K562 (cell line): Measurements from ENCODE around the gene ATP2A3. TPM values are rescaled to one million over a fixed set of nuclear protein-coding genes. Genes with fewer than 3 reads are reported as not detected.
A peak's percentile ranks its signal among the peaks of the same experiment; 100 is the strongest.

ENCODE experiments used
- ATAC-seq: fragments of 200-7000 bp; cut with Tn5 transposase; 3 replicates; pipeline ENCODE4 v1.9.1; 2020; ENCODE audit warnings: moderate library complexity
- BruUV-seq: library from RNA; stranded (reverse); fragments of 400-500 nt; replicated peaks from 2 replicates; lab custom pipeline; 2021; lab: Mats Ljungman, UMichigan
- CTCF ChIA-PET: fragments of 300-600 bp; formaldehyde crosslinking; extraction: SDS; loops from one replicate; lab custom pipeline; 2021; ENCODE audit warnings: low intra/inter-chr PET ratio; lab: Yijun Ruan, JAX
- POLR2A ChIA-PET: fragments of 300-600, 350-650 bp; sonication (Branson Sonifier 250); formaldehyde crosslinking; extraction: SDS; loops from one replicate; lab custom pipeline; 2021; ENCODE audit warnings: antibody characterized with exemption, inconsistent platforms; lab: Yijun Ruan, JAX
- DNase-seq, 4 experiments: peaks; one replicate each; pipeline versions ENCODE4 v3.0.0 to v3.0.0-alpha.2; 2011 to 2018; ENCODE audit warnings: low spot score in 3 of 4, mixed read lengths in 3 of 4; ENCODE audit errors: extremely low read depth in 1 of 4
- FAIRE-seq: peaks from 2 replicates; lab custom pipeline; 2011; peaks lifted over from hg19 to GRCh38; lab: Jason Lieb, UNC
- H2AFZ ChIP-seq: 2 replicates; pipeline ENCODE4 v1.6.0; 2011; ENCODE audit warnings: low read depth, low read length, control low read depth, inconsistent platforms
- H3K27ac ChIP-seq: fragments of 200-600 bp; 3 replicates; pipeline ENCODE4 v1.8.0; 2011; ENCODE audit warnings: low read depth, mild to moderate bottlenecking, control low read depth, inconsistent platforms, low read length, moderate library complexity, mixed read lengths; ENCODE audit errors: extremely low read depth
- H3K27me3 ChIP-seq, 2 experiments: fragments of 300-600 bp in 1 of 2; 2 replicates in 1 of 2; 3 replicates in 1 of 2; pipeline versions ENCODE4 v1.6.0 to v1.8.0; 2011; ENCODE audit warnings: inconsistent platforms in 2 of 2, low read length in 2 of 2, mild to moderate bottlenecking in 1 of 2, mixed read lengths in 1 of 2, moderate library complexity in 1 of 2; ENCODE audit not compliant: control insufficient read depth in 2 of 2, insufficient read depth in 2 of 2
- H3K36me3 ChIP-seq: fragments of 300-600 bp; 3 replicates; pipeline ENCODE4 v1.8.0; 2011; ENCODE audit warnings: mild to moderate bottlenecking, low read length, inconsistent platforms; ENCODE audit not compliant: control insufficient read depth, insufficient read depth
- H3K4me1 ChIP-seq, 2 experiments: fragments of 200-600 bp in 1 of 2; replicated peaks in 1 of 2; 2 replicates in 1 of 2; 3 replicates in 1 of 2; pipeline versions ENCODE4 v1.5.1 to v1.8.0; 2011; ENCODE audit warnings: inconsistent platforms in 2 of 2, low read length in 2 of 2, mild to moderate bottlenecking in 1 of 2, mixed read lengths in 1 of 2, moderate library complexity in 1 of 2; ENCODE audit not compliant: control insufficient read depth in 2 of 2, insufficient read depth in 2 of 2
- H3K4me2 ChIP-seq: 2 replicates; pipeline ENCODE4 v1.6.1; 2011; ENCODE audit warnings: low read length, control low read depth, inconsistent platforms, mixed read lengths; ENCODE audit not compliant: insufficient read depth
- H3K4me3 ChIP-seq: fragments of 200-600 bp; sonication (generic), shearing (Covaris generic); 2 replicates; pipeline ENCODE4 v1.5.1; 2016; ENCODE audit warnings: control low read depth, inconsistent platforms
- H3K79me2 ChIP-seq: fragments of 200-600 bp; 3 replicates; pipeline ENCODE4 v1.8.0; 2011; ENCODE audit warnings: low read length, inconsistent platforms; ENCODE audit not compliant: control insufficient read depth, insufficient read depth
- H3K9ac ChIP-seq, 2 experiments: 2 replicates each; pipeline versions ENCODE4 v1.6.0 to v1.6.1; 2011; ENCODE audit warnings: low read depth in 2 of 2, low read length in 2 of 2, control low read depth in 1 of 2, inconsistent platforms in 1 of 2, mild to moderate bottlenecking in 1 of 2, mixed read lengths in 1 of 2; ENCODE audit not compliant: insufficient read depth in 1 of 2
- H3K9me1 ChIP-seq: one replicate; pipeline ENCODE4 v1.6.0; 2011; ENCODE audit warnings: inconsistent platforms, mild to moderate bottlenecking, low read length, moderate library complexity; ENCODE audit not compliant: control insufficient read depth, insufficient read depth
- H3K9me3 ChIP-seq: replicated peaks from 2 replicates; pipeline ENCODE4 v1.5.1; 2011; ENCODE audit warnings: low read depth, low read length, inconsistent platforms; ENCODE audit not compliant: control insufficient read depth, insufficient read depth
- H4K20me1 ChIP-seq: replicated peaks from 2 replicates; pipeline ENCODE4 v1.6.1; 2011; ENCODE audit warnings: low read length, inconsistent platforms, mixed read lengths; ENCODE audit not compliant: control insufficient read depth, insufficient read depth
- ARID1B ChIP-seq: fragments of 450-650 bp; IDR thresholded peaks from 2 replicates; pipeline ENCODE4 v1.6.1; 2016; ENCODE audit warnings: antibody characterized with exemption, mild to moderate bottlenecking, inconsistent platforms
- ARID2 ChIP-seq: fragments of 450-650 bp; IDR thresholded peaks from 2 replicates; pipeline ENCODE4 v1.6.1; 2017; ENCODE audit warnings: antibody characterized with exemption, mild to moderate bottlenecking
- BCOR ChIP-seq: fragments of 450-650 bp; IDR thresholded peaks from 2 replicates; pipeline ENCODE4 v1.6.1; 2016
- CBX3 ChIP-seq, 2 experiments: IDR thresholded peaks; 1 replicate in 1 of 2; 2 replicates in 1 of 2; pipeline ENCODE4 v1.6.1; 2012; ENCODE audit warnings: inconsistent platforms in 2 of 2, low read length in 2 of 2, borderline replicate concordance in 1 of 2, control low read depth in 1 of 2
- CXXC5 ChIP-seq: fragments of 250-450 bp; sonication (Bioruptor Pico); IDR thresholded peaks from 2 replicates; pipeline ENCODE4 v1.8.0; 2022; ENCODE audit warnings: inconsistent platforms, mild to moderate bottlenecking, moderate library complexity
- GATA2 ChIP-seq: sonication (generic); formaldehyde crosslinking; IDR thresholded peaks from 2 replicates; pipeline ENCODE4 v1.4.0; 2020; ENCODE audit warnings: mild to moderate bottlenecking, missing genetic modification reagents
- GTF2F1 ChIP-seq: IDR thresholded peaks from 2 replicates; pipeline ENCODE4 v1.6.1; 2011; ENCODE audit warnings: low read depth, low read length, improper control_type of control experiment
- KDM1A ChIP-seq, 2 experiments: fragments of 450-650 bp; IDR thresholded peaks; 2 replicates each; pipeline ENCODE4 v1.6.1; 2016; ENCODE audit warnings: mild to moderate bottlenecking in 2 of 2
- RBM25 ChIP-seq: fragments of 200-400 bp; formaldehyde crosslinking; IDR thresholded peaks from 2 replicates; pipeline ENCODE4 v1.6.1; 2018; ENCODE audit warnings: low read length, low read depth, moderate library complexity; ENCODE audit not compliant: severe bottlenecking
- WGBS: fragments of 100-300 bp; shearing (Covaris generic); methylation state at CpG from one replicate; pipeline ENCODE4 v1.1.6; 2016; ENCODE audit warnings: low coverage, mixed read lengths; ENCODE audit not compliant: insufficient coverage; ENCODE audit errors: missing lambda C conversion rate; 5-methylcytosine and 5-hydroxymethylcytosine counted together
- in situ Hi-C: fragments of 300-500 bp; cut with MboI; formaldehyde crosslinking; loops from 4 replicates; pipeline ENCODE4 v1.15.0; 2018; ENCODE audit warnings: inconsistent platforms, mixed read lengths
- intact Hi-C: fragments of 100-400 bp; cut with micrococcal nuclease; formaldehyde crosslinking; loops from 2 replicates; pipeline ENCODE4 v1.14.2; 2022
- polyA plus RNA-seq, 8 experiments: library from polyadenylated mRNA; depleted of rRNA in 4 of 8; stranded (reverse) in 5 of 8; unstranded in 3 of 8; fragments of >200 nt; fragmentation: Nextera tagmentation in 2 of 8; fragmentation: Illumina TruSeq in 1 of 8; extraction: Ambion mirVana in 2 of 8; extraction: Trizol in 1 of 8; gene quantifications; 2 replicates each; pipeline versions ENCODE4 v1.2.1 to v1.2.3, GENCODE V29; 2011 to 2014; ENCODE audit warnings: inconsistent platforms in 1 of 8, missing spikeins in 1 of 8
- total RNA-seq, 7 experiments: library from RNA; depleted of rRNA in 6 of 7; stranded (reverse); fragments of >200 nt in 6 of 7; fragmentation: Illumina TruSeq in 2 of 7; extraction: Trizol in 2 of 7; gene quantifications; 2 replicates each; pipeline versions ENCODE4 v1.2.1 to v1.2.3, GENCODE V29; 2011 to 2021; ENCODE audit warnings: low replicate concordance in 1 of 7
- TF ChIP-seq, protein P1 (sequence below): fragments of 450-650 bp; IDR thresholded peaks from 2 replicates; pipeline ENCODE4 v1.6.1; 2016; ENCODE audit warnings: mild to moderate bottlenecking
- TF ChIP-seq, protein P2 (sequence below): fragments of 250-450 bp; sonication (Bioruptor Pico); IDR thresholded peaks from 2 replicates; pipeline ENCODE4 v1.5.0; 2022; ENCODE audit warnings: mild to moderate bottlenecking
- TF ChIP-seq, protein P3 (sequence below): sonication (generic); formaldehyde crosslinking; IDR thresholded peaks from 2 replicates; pipeline ENCODE4 v1.4.0; 2020; ENCODE audit warnings: mild to moderate bottlenecking, missing genetic modification reagents
- TF ChIP-seq, protein P4 (sequence below): fragments of 250-450 bp; sonication (Bioruptor Pico); IDR thresholded peaks from 2 replicates; pipeline ENCODE4 v1.4.0; 2020; ENCODE audit warnings: mild to moderate bottlenecking, moderate library complexity

Gene ATP2A3
- total and polyA plus RNA-seq, 9 of the 15 experiments (the other 6 are each of a cell fraction or from before 2014, with no cell fraction given) = 0.65 to 103 (median 31.3) TPM

DNA sequence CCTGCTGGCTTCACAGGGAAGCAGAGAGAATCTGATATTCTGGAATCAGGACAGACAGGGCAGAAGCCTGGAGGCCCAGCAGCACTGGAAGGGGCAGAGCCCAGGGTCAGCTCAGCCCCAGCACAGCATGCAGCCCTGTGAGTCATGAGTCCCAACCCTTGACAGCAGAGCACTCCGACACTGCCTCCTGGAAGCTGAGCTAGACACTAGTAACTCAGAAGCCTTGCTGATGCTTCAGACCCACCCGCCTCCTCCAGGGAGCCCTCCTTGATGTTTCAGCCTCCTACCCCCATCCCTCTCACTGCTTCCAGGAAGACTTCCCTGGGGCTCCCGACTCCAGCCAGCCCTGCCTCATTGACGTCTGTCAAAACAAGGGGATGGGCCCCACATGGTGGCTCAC is 78.3 kb downstream of the ATP2A3 start:
- H3K4me1 ChIP-seq = peaks cover 17 to 43% of the 10 kb centered on the region in 2 experiments
- TF ChIP-seq GTF2F1 = no peak
- TF ChIP-seq, protein P1, sequence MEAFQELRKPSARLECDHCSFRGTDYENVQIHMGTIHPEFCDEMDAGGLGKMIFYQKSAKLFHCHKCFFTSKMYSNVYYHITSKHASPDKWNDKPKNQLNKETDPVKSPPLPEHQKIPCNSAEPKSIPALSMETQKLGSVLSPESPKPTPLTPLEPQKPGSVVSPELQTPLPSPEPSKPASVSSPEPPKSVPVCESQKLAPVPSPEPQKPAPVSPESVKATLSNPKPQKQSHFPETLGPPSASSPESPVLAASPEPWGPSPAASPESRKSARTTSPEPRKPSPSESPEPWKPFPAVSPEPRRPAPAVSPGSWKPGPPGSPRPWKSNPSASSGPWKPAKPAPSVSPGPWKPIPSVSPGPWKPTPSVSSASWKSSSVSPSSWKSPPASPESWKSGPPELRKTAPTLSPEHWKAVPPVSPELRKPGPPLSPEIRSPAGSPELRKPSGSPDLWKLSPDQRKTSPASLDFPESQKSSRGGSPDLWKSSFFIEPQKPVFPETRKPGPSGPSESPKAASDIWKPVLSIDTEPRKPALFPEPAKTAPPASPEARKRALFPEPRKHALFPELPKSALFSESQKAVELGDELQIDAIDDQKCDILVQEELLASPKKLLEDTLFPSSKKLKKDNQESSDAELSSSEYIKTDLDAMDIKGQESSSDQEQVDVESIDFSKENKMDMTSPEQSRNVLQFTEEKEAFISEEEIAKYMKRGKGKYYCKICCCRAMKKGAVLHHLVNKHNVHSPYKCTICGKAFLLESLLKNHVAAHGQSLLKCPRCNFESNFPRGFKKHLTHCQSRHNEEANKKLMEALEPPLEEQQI = no peak
- TF ChIP-seq ARID1B = no peak
- no peak for TF ChIP-seq CXXC5 (CRISPR knock-in tag)
- TF ChIP-seq ARID2 = no peak
- TF ChIP-seq, protein P2, sequence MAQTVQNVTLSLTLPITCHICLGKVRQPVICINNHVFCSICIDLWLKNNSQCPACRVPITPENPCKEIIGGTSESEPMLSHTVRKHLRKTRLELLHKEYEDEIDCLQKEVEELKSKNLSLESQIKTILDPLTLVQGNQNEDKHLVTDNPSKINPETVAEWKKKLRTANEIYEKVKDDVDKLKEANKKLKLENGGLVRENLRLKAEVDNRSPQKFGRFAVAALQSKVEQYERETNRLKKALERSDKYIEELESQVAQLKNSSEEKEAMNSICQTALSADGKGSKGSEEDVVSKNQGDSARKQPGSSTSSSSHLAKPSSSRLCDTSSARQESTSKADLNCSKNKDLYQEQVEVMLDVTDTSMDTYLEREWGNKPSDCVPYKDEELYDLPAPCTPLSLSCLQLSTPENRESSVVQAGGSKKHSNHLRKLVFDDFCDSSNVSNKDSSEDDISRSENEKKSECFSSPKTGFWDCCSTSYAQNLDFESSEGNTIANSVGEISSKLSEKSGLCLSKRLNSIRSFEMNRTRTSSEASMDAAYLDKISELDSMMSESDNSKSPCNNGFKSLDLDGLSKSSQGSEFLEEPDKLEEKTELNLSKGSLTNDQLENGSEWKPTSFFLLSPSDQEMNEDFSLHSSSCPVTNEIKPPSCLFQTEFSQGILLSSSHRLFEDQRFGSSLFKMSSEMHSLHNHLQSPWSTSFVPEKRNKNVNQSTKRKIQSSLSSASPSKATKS (CRISPR knock-in tag) = no peak
- 0 out of 4 replicates have a peak, but pooled peaks of 1 of the 2 experiments have one; percentile 17 for TF ChIP-seq KDM1A (IDR thresholded peaks at IDR 0.05)
- TF ChIP-seq, protein P3, sequence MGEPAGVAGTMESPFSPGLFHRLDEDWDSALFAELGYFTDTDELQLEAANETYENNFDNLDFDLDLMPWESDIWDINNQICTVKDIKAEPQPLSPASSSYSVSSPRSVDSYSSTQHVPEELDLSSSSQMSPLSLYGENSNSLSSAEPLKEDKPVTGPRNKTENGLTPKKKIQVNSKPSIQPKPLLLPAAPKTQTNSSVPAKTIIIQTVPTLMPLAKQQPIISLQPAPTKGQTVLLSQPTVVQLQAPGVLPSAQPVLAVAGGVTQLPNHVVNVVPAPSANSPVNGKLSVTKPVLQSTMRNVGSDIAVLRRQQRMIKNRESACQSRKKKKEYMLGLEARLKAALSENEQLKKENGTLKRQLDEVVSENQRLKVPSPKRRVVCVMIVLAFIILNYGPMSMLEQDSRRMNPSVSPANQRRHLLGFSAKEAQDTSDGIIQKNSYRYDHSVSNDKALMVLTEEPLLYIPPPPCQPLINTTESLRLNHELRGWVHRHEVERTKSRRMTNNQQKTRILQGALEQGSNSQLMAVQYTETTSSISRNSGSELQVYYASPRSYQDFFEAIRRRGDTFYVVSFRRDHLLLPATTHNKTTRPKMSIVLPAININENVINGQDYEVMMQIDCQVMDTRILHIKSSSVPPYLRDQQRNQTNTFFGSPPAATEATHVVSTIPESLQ (CRISPR knock-in tag) = no peak
- no peak for TF ChIP-seq GATA2 (CRISPR knock-in tag)
- TF ChIP-seq, protein P4, sequence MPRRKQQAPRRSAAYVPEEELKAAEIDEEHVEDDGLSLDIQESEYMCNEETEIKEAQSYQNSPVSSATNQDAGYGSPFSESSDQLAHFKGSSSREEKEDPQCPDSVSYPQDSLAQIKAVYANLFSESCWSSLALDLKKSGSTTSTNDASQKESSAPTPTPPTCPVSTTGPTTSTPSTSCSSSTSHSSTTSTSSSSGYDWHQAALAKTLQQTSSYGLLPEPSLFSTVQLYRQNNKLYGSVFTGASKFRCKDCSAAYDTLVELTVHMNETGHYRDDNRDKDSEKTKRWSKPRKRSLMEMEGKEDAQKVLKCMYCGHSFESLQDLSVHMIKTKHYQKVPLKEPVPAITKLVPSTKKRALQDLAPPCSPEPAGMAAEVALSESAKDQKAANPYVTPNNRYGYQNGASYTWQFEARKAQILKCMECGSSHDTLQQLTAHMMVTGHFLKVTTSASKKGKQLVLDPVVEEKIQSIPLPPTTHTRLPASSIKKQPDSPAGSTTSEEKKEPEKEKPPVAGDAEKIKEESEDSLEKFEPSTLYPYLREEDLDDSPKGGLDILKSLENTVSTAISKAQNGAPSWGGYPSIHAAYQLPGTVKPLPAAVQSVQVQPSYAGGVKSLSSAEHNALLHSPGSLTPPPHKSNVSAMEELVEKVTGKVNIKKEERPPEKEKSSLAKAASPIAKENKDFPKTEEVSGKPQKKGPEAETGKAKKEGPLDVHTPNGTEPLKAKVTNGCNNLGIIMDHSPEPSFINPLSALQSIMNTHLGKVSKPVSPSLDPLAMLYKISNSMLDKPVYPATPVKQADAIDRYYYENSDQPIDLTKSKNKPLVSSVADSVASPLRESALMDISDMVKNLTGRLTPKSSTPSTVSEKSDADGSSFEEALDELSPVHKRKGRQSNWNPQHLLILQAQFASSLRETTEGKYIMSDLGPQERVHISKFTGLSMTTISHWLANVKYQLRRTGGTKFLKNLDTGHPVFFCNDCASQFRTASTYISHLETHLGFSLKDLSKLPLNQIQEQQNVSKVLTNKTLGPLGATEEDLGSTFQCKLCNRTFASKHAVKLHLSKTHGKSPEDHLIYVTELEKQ (CRISPR knock-in tag) = no peak
- peak; percentile 11 for TF ChIP-seq RBM25
- TF ChIP-seq BCOR = peak; percentile 47; the same call in 1 of the 2 replicates
- no peak for TF ChIP-seq CBX3 (IDR thresholded peaks at IDR 0.05; ENCODE audit: borderline replicate concordance in 1 of 2, low read length in 2 of 2)

More for the DNA sequence above, 78.3 kb downstream of the ATP2A3 start:
- Histone ChIP-seq H3K79me2 (peaks cover 25% of the 10 kb centered on the region), H3K9me1 (no peaks in the 10 kb centered on the region), H3K4me3 (no peak overlapping the region), H3K27ac (no peak overlapping the region), H3K36me3 (peaks cover 39% of the 10 kb centered on the region; the same call in 1 of the 3 replicates), H3K4me2 (no peak overlapping the region), H4K20me1 (no peaks in the 10 kb centered on the region), H2AFZ (no peak overlapping the region), H3K27me3 (no peaks in the 10 kb centered on the region), H3K9ac (no peak overlapping the region), H3K9me3 (no peaks in the 10 kb centered on the region)
- POLR2A ChIA-PET = no interaction called here
- 47% methylated on average over 3 of the region's 4 CpGs for WGBS
- intact Hi-C loops = no loop called here
- no peak for ATAC-seq
- FAIRE-seq = no peak
- in situ Hi-C loops = no loop called here
- CTCF ChIA-PET = no interaction called here
- BruUV-seq = no TSS peak
- DNase-seq = no peak
